Caco-2 (cell line): ENCODE measurements around the gene KCNK15. TPM values are rescaled to one million over a fixed set of nuclear protein-coding genes. Genes with fewer than 3 reads are reported as not detected.

Source experiments
- BruUV-seq: library from RNA; stranded (reverse); fragments of 400-500 nt; replicated peaks from 2 replicates; lab custom pipeline; 2021; lab: Mats Ljungman, UMichigan
- CTCF ChIA-PET: fragments of 300-600 bp; sonication (Branson Sonifier 250); formaldehyde crosslinking; loops from one replicate; lab custom pipeline; 2022; ENCODE audit warnings: antibody characterized with exemption; lab: Charles Lee
- POLR2A ChIA-PET: fragments of 300-600 bp; sonication (Branson Sonifier 250); formaldehyde crosslinking; loops from one replicate; lab custom pipeline; 2022; ENCODE audit warnings: antibody characterized with exemption; lab: Charles Lee
- DNase-seq, 2 experiments: peaks; one replicate each; pipeline versions ENCODE4 v3.0.0 to v3.0.0-alpha.2; 2020 to 2022
- H3K27me3 ChIP-seq: replicated peaks from 2 replicates; pipeline ENCODE4 v1.6.0; 2011; ENCODE audit warnings: low read length; ENCODE audit not compliant: control insufficient read depth, insufficient read depth
- H3K36me3 ChIP-seq: 2 replicates; pipeline ENCODE4 v1.5.1; 2011; ENCODE audit warnings: low read length; ENCODE audit not compliant: control insufficient read depth, insufficient read depth
- H3K4me1 ChIP-seq: fragments of 250-450 bp; sonication (Bioruptor Pico); 2 replicates; pipeline ENCODE4 v1.5.1; 2020; ENCODE audit warnings: mild to moderate bottlenecking
- H3K4me3 ChIP-seq: 2 replicates; pipeline ENCODE4 v1.5.1; 2011; ENCODE audit warnings: low read depth, mild to moderate bottlenecking, control low read depth, low read length
- H3K9me3 ChIP-seq: fragments of 250-450 bp; sonication (Bioruptor Pico); 2 replicates; pipeline ENCODE4 v1.5.1; 2020; ENCODE audit warnings: mild to moderate bottlenecking, moderate library complexity
- H3K27ac Mint-ChIP-seq: one replicate; pipeline ENCODE4 v1.8.0; 2022; ENCODE audit warnings: mixed read lengths; ENCODE audit not compliant: unreplicated experiment
- H3K27me3 Mint-ChIP-seq: one replicate; pipeline ENCODE4 v1.8.0; 2022; ENCODE audit warnings: mixed read lengths; ENCODE audit not compliant: insufficient read depth, unreplicated experiment
- H3K36me3 Mint-ChIP-seq: one replicate; pipeline ENCODE4 v1.8.0; 2022; ENCODE audit warnings: mild to moderate bottlenecking, mixed read lengths; ENCODE audit not compliant: insufficient read depth, unreplicated experiment
- H3K4me1 Mint-ChIP-seq: one replicate; pipeline ENCODE4 v1.8.0; 2022; ENCODE audit warnings: low read depth, mixed read lengths; ENCODE audit not compliant: unreplicated experiment
- H3K4me3 Mint-ChIP-seq: one replicate; pipeline ENCODE4 v1.8.0; 2022; ENCODE audit warnings: mild to moderate bottlenecking, moderate library complexity, mixed read lengths; ENCODE audit not compliant: unreplicated experiment
- H3K9me3 Mint-ChIP-seq: one replicate; pipeline ENCODE4 v1.8.0; 2022; ENCODE audit warnings: mixed read lengths; ENCODE audit not compliant: unreplicated experiment
- CTCF ChIP-seq, 2 experiments: fragments of 200-600 bp in 1 of 2; IDR thresholded peaks; 1 replicate in 1 of 2; 2 replicates in 1 of 2; pipeline versions ENCODE4 v1.5.1 to v1.8.0; 2011 to 2022; ENCODE audit warnings: antibody characterized with exemption in 1 of 2, control low read depth in 1 of 2, inconsistent platforms in 1 of 2, low read depth in 1 of 2, low read length in 1 of 2, mild to moderate bottlenecking in 1 of 2, moderate library complexity in 1 of 2; ENCODE audit not compliant: insufficient read depth in 1 of 2, severe bottlenecking in 1 of 2, unreplicated experiment in 1 of 2
- intact Hi-C: fragments of 100-400 bp; cut with micrococcal nuclease; formaldehyde crosslinking; loops from one replicate; pipeline ENCODE4 v1.10.0; 2022; ENCODE audit not compliant: unreplicated experiment
- total RNA-seq: library from RNA; stranded (reverse); gene quantifications from 2 replicates; pipeline ENCODE4 v1.2.3, GENCODE V29; 2022

The KCNK15 gene
- total RNA-seq, 1 experiment from 2014 or later = 2.9 TPM

- Mint-ChIP-seq H3K4me3 (no peak overlapping the region), H3K4me1 (no peaks in the 10 kb centered on the region), H3K36me3 (no peaks in the 10 kb centered on the region), H3K9me3 (no peaks in the 10 kb centered on the region), H3K27me3 (peaks cover 8% of the 10 kb centered on the region), H3K27ac (no peak overlapping the region)
- CTCF ChIA-PET = no interaction called here
- Histone ChIP-seq H3K4me3 (no peak overlapping the region), H3K36me3 (no peaks in the 10 kb centered on the region), H3K9me3 (no peaks in the 10 kb centered on the region), H3K4me1 (no peaks in the 10 kb centered on the region), H3K27me3 (no peaks in the 10 kb centered on the region)
- BruUV-seq = no TSS peak
- no peak for TF ChIP-seq CTCF (IDR thresholded peaks at IDR 0.05; ENCODE audit: insufficient read depth in 1 of 2, low read depth in 1 of 2, low read length in 1 of 2, severe bottlenecking in 1 of 2, unreplicated experiment in 1 of 2)
- POLR2A ChIA-PET = interaction anchor here (0.6 kb wide), 1 partner anchor 98 kb away, joined by 7 read pairs; no protein-coding TSS in a partner anchor
- peak in 1 of 2 experiments; percentile 31 for DNase-seq
- intact Hi-C loops = loop anchor here (2.0 kb wide), 1 partner anchor 80 kb away; no protein-coding TSS in a partner anchor
Measured at GRCh38 chr20:44787299-44787698, 41.6 kb downstream of the KCNK15 start.

- POLR2A ChIA-PET = no interaction called here
- Histone ChIP-seq H3K27me3 (no peaks in the 10 kb centered on the region), H3K4me1 (no peaks in the 10 kb centered on the region), H3K36me3 (no peaks in the 10 kb centered on the region), H3K4me3 (no peak overlapping the region), H3K9me3 (no peaks in the 10 kb centered on the region)
- H3K27ac Mint-ChIP-seq = no peak overlapping the region
- intact Hi-C loops = no loop called here
- CTCF ChIA-PET = no interaction called here
- no peak overlapping the region for H3K4me3 Mint-ChIP-seq
- BruUV-seq = no TSS peak
- H3K4me1 Mint-ChIP-seq = no peaks in the 10 kb centered on the region
- no peak for DNase-seq
- H3K36me3 Mint-ChIP-seq = no peaks in the 10 kb centered on the region
- H3K27me3 Mint-ChIP-seq = peaks cover 8% of the 10 kb centered on the region
- TF ChIP-seq CTCF (IDR thresholded peaks at IDR 0.05; ENCODE audit: insufficient read depth in 1 of 2, low read depth in 1 of 2, low read length in 1 of 2, severe bottlenecking in 1 of 2, unreplicated experiment in 1 of 2) = no peak
- H3K9me3 Mint-ChIP-seq = no peaks in the 10 kb centered on the region
Measured at GRCh38 chr20:44788706-44789456, 43.2 kb downstream of the KCNK15 start.

- CTCF ChIA-PET = interaction anchor here (0.9 to 1.2 kb wide), 2 partner anchors 43 kb away, joined by 3 read pairs; no protein-coding TSS in a partner anchor
Measured at GRCh38 chr20:44790638-44791393, 45.2 kb downstream of the KCNK15 start.

More at GRCh38 chr20:44790638-44791393, 45.2 kb downstream of the KCNK15 start:
- Histone ChIP-seq H3K36me3 (no peaks in the 10 kb centered on the region), H3K9me3 (no peaks in the 10 kb centered on the region), H3K27me3 (no peaks in the 10 kb centered on the region), H3K4me3 (no peak overlapping the region), H3K4me1 (no peaks in the 10 kb centered on the region)
- POLR2A ChIA-PET = no interaction called here
- no peak for DNase-seq
- Mint-ChIP-seq H3K27ac (no peak overlapping the region), H3K36me3 (no peaks in the 10 kb centered on the region), H3K9me3 (no peaks in the 10 kb centered on the region), H3K27me3 (peaks cover 11% of the 10 kb centered on the region), H3K4me3 (no peak overlapping the region), H3K4me1 (no peaks in the 10 kb centered on the region)
- TF ChIP-seq CTCF (IDR thresholded peaks at IDR 0.05; ENCODE audit: insufficient read depth in 1 of 2, low read depth in 1 of 2, low read length in 1 of 2, severe bottlenecking in 1 of 2, unreplicated experiment in 1 of 2) = peak in 1 of 2 experiments; percentile 12
- BruUV-seq = no TSS peak
- intact Hi-C loops = no loop called here
